ENCODE measurements around the gene NUP188.

The NUP188 gene

DNA sequence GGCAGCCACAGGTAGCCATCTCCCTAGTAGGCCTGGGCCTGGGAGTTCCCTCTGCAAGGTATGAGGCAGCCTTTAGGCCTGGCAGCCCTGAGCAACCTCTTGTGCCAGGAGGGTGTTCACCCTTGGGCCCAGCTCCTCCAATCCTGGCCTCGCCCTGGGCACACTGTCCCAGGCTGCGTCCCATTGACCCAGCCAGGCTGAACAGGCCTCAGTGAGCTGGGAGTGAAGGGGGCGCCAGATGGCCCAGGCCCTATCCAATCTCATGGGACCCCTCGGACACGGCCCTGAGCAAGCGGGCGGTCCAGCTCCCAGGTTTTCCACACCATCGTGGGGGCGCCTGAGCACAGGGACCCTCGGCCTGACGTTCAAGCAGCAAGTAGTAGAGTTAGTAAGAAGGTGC is 66.2 kb downstream of the NUP188 start:
- DNase-seq (ENCODE audit: extremely low read depth, low read depth) = no peak
- no peak for TF ChIP-seq CTCF (IDR thresholded peaks at IDR 0.05; ENCODE audit: low read depth, low read length)

- no peak for DNase-seq (ENCODE audit: extremely low read depth, low read depth)
- no peak for TF ChIP-seq CTCF (IDR thresholded peaks at IDR 0.05; ENCODE audit: low read depth, low read length)
Observed at GRCh38 chr9:129014124-129014523, 66.6 kb downstream of the NUP188 start.

GRCh38 chr9:129014608-129015007 is 67.1 kb downstream of the NUP188 start:
- TF ChIP-seq CTCF (IDR thresholded peaks at IDR 0.05; ENCODE audit: low read depth, low read length) = no peak
- no peak for DNase-seq (ENCODE audit: extremely low read depth, low read depth)

- TF ChIP-seq CTCF (IDR thresholded peaks at IDR 0.05; ENCODE audit: low read depth, low read length) = no peak
- DNase-seq (ENCODE audit: extremely low read depth, low read depth) = no peak
Observed at GRCh38 chr9:129021091-129021490, 73.6 kb downstream of the NUP188 start.

- no peak for DNase-seq (ENCODE audit: extremely low read depth, low read depth)
- no peak for TF ChIP-seq CTCF (IDR thresholded peaks at IDR 0.05; ENCODE audit: low read depth, low read length)
Observed at GRCh38 chr9:129022037-129022436, 74.5 kb downstream of the NUP188 start.

- no peak for TF ChIP-seq CTCF (IDR thresholded peaks at IDR 0.05; ENCODE audit: low read depth, low read length)
- peak; percentile 90 for DNase-seq (ENCODE audit: extremely low read depth, low read depth)
Observed at GRCh38 chr9:129023036-129023907, 75.8 kb downstream of the NUP188 start.

GRCh38 chr9:129023908-129024233 is 76.4 kb downstream of the NUP188 start:
- no peak for TF ChIP-seq CTCF (IDR thresholded peaks at IDR 0.05; ENCODE audit: low read depth, low read length)
- no peak for DNase-seq (ENCODE audit: extremely low read depth, low read depth)
